Mesothelial cell of epicardium (in vitro differentiated cells): ENCODE data around the gene CHD1L. TPM values are rescaled to one million over a fixed set of nuclear protein-coding genes. Genes with fewer than 3 reads are reported as not detected.

ENCODE experiments used
- DNase-seq, 2 experiments: peaks; one replicate each; pipeline ENCODE4 v3.0.0; 2021; ENCODE audit warnings: low spot score in 2 of 2; ENCODE audit not compliant: unreplicated experiment in 2 of 2
- H3K27ac Mint-ChIP-seq: 2 replicates; pipeline ENCODE4 v1.8.0; 2021; ENCODE audit warnings: mixed read lengths
- H3K27me3 Mint-ChIP-seq: 2 replicates; pipeline ENCODE4 v1.8.0; 2021; ENCODE audit warnings: low read depth, mixed read lengths
- H3K36me3 Mint-ChIP-seq: 2 replicates; pipeline ENCODE4 v1.8.0; 2021; ENCODE audit warnings: mixed read lengths
- H3K4me1 Mint-ChIP-seq: 2 replicates; pipeline ENCODE4 v1.8.0; 2021; ENCODE audit warnings: mixed read lengths
- H3K4me3 Mint-ChIP-seq: 2 replicates; pipeline ENCODE4 v1.8.0; 2021; ENCODE audit warnings: mild to moderate bottlenecking, moderate library complexity, mixed read lengths
- H3K9me3 Mint-ChIP-seq: 2 replicates; pipeline ENCODE4 v1.8.0; 2021; ENCODE audit warnings: mixed read lengths
- CTCF ChIP-seq: fragments of 200-600 bp; sonication (generic); IDR thresholded peaks from one replicate; pipeline ENCODE4 v1.5.0; 2021; ENCODE audit warnings: antibody characterized with exemption; ENCODE audit not compliant: unreplicated experiment
- total RNA-seq: library from RNA; stranded (reverse); gene quantifications from 3 replicates; pipeline ENCODE4 v1.2.1, GENCODE V29; 2021

Gene CHD1L
- total RNA-seq, 1 donor from 2014 or later: 67.5 TPM

GRCh38 chr1:147336291-147336690, 93.8 kb downstream of the CHD1L start:
- H3K27ac Mint-ChIP-seq: no peak overlapping the region

GRCh38 chr1:147337040-147337630, 94.7 kb downstream of the CHD1L start:
- no peaks in the 10 kb centered on the region for H3K4me1 Mint-ChIP-seq
- no peaks in the 10 kb centered on the region for H3K36me3 Mint-ChIP-seq
- H3K4me3 Mint-ChIP-seq: no peak overlapping the region
- no peak for TF ChIP-seq CTCF
- H3K9me3 Mint-ChIP-seq: no peaks in the 10 kb centered on the region
- H3K27ac Mint-ChIP-seq: no peak overlapping the region
- peaks cover 36% of the 10 kb centered on the region for H3K27me3 Mint-ChIP-seq
- DNase-seq: no peak

More at GRCh38 chr1:147336291-147336690, 93.8 kb downstream of the CHD1L start:
- no peaks in the 10 kb centered on the region for H3K4me1 Mint-ChIP-seq
- no peaks in the 10 kb centered on the region for H3K36me3 Mint-ChIP-seq
- H3K9me3 Mint-ChIP-seq: no peaks in the 10 kb centered on the region
- H3K4me3 Mint-ChIP-seq: no peak overlapping the region
- TF ChIP-seq CTCF: no peak
- peaks cover 31% of the 10 kb centered on the region for H3K27me3 Mint-ChIP-seq
- DNase-seq: no peak

GRCh38 chr1:147338571-147338970, 96.1 kb downstream of the CHD1L start:
- no peak for TF ChIP-seq CTCF
- H3K27ac Mint-ChIP-seq: no peak overlapping the region
- H3K4me3 Mint-ChIP-seq: no peak overlapping the region
- peaks cover 29% of the 10 kb centered on the region for H3K27me3 Mint-ChIP-seq
- H3K4me1 Mint-ChIP-seq: no peaks in the 10 kb centered on the region
- no peaks in the 10 kb centered on the region for H3K36me3 Mint-ChIP-seq
- no peaks in the 10 kb centered on the region for H3K9me3 Mint-ChIP-seq
- no peak for DNase-seq

- no peaks in the 10 kb centered on the region for H3K36me3 Mint-ChIP-seq
- H3K4me3 Mint-ChIP-seq: no peak overlapping the region
- DNase-seq: no peak
- H3K27me3 Mint-ChIP-seq: peaks cover 37% of the 10 kb centered on the region
- peaks cover 19% of the 10 kb centered on the region for H3K9me3 Mint-ChIP-seq
- no peaks in the 10 kb centered on the region for H3K4me1 Mint-ChIP-seq
- no peak for TF ChIP-seq CTCF
- no peak overlapping the region for H3K27ac Mint-ChIP-seq
Measured at GRCh38 chr1:147341246-147341645, 98.8 kb downstream of the CHD1L start.

Other genes with a start within 250 kb of the CHD1L start
- gene PRKAB2, start 70.2 kb upstream of the CHD1L start, total RNA-seq: 15.2 to 17.3 TPM (median 16.4 TPM) in 3 replicates
- gene FMO5, start 17.3 kb upstream of the CHD1L start, total RNA-seq: 0.73 to 1.7 TPM (median 0.97 TPM) in 3 replicates